SIG-M5 (cell line): ENCODE data around the gene LITAFD.

Experiments
- DNase-seq: peaks from one replicate; lab custom pipeline; 2025; lab: John Stamatoyannopoulos, UW

The LITAFD gene

GRCh38 chr16:8920645-8921346 lies 38.6 kb downstream of the LITAFD start:
- no peak for DNase-seq

GRCh38 chr16:8921347-8921984 lies 39.3 kb downstream of the LITAFD start:
- DNase-seq, result no peak

- DNase-seq, result no peak
These were observed 41.0 kb downstream of the LITAFD start for GRCh38 chr16:8923199-8923598.

- DNase-seq, result no peak
These were observed 42.1 kb downstream of the LITAFD start for GRCh38 chr16:8924214-8924613.

- DNase-seq, result no peak
These were observed 43.3 kb downstream of the LITAFD start for GRCh38 chr16:8925455-8925854.

- DNase-seq, result no peak
These were observed 44.7 kb downstream of the LITAFD start for GRCh38 chr16:8926827-8927226.

GRCh38 chr16:8928467-8928957 lies 46.4 kb downstream of the LITAFD start:
- DNase-seq, result no peak

- DNase-seq, result no peak
These were observed 47.1 kb downstream of the LITAFD start for GRCh38 chr16:8929086-8929748.

GRCh38 chr16:8931859-8932258 lies 49.7 kb downstream of the LITAFD start:
- no peak for DNase-seq

GRCh38 chr16:8934601-8935000 lies 52.5 kb downstream of the LITAFD start:
- DNase-seq, result no peak
